Hematopoietic multipotent progenitor cell treated with erythropoietin and hydrocortisone succinate and interleukin-3 and kit ligand, for 8 days (in vitro differentiated cells): Measurements from ENCODE around the gene CFAP99.
"Not testable (repeated sequence)": the region's sequence is repeated elsewhere in the genome, so short reads cannot be mapped to it uniquely, and the experiment has no call there.

Experiments
- DNase-seq: peaks from one replicate; pipeline ENCODE4 v3.0.0-alpha.2; 2015

CFAP99 gene

DNA sequence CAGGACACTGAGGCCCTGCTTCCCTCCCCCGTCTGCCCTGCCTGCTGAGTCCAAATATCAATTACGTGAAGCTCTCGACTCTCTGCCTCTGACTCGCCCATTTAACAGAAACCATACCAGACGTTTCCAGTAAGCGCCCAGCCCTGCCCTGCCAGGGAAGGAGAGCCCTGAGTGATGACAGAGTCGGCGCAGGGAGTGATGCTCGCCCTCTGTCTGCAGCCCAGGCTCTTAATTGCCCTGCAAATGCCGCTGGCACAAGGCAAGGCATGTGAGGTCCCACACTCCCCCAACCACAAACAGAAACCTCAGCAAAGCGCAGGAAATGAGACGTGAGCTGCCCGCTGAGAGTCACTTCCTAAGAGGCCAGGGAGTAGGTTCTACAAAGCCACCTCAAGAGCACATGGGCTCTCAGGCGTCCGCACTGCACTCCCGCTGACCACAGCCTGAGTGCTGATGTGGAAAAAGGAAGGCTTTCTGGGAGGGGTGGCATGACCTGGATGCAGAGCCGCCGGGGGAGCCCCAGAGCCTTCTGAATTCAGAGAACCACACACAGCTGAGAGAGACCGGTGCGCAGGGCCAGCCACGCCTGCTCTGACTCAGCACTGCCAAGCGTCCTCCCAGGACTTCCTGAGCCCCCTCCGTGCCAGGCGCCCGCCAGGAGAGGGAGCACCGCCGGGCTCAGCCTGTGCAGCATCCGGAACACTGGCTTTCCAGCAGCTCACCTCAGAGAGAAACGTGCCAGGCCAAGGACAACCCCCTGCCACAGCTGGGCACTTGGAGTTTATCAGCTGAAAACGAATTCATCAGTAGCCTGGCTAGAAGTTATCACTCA lies 5.7 kb upstream of the CFAP99 start:
- peak; percentile 85 for DNase-seq

- no peak for DNase-seq
Observed at GRCh38 chr4:2413821-2414610, 4.7 kb upstream of the CFAP99 start.

DNA sequence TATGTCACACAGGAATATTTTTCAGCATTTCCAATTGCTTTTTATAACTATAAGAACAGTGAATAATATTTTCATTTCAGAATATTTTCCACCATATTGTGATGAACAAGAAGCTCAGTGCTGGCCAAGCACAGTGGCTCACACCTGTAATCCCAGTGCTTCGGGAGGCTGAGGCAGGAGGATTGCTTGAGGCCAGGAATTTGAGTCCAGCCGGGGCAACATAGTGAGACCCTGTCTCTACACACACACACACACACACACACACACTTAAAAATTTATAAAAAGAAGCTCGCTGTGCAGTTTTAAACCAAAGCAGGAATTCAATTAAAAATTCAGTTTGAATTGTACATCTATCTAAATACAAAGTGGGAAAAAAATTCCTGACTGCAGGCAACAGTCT lies 3.5 kb upstream of the CFAP99 start:
- no peak for DNase-seq

DNA sequence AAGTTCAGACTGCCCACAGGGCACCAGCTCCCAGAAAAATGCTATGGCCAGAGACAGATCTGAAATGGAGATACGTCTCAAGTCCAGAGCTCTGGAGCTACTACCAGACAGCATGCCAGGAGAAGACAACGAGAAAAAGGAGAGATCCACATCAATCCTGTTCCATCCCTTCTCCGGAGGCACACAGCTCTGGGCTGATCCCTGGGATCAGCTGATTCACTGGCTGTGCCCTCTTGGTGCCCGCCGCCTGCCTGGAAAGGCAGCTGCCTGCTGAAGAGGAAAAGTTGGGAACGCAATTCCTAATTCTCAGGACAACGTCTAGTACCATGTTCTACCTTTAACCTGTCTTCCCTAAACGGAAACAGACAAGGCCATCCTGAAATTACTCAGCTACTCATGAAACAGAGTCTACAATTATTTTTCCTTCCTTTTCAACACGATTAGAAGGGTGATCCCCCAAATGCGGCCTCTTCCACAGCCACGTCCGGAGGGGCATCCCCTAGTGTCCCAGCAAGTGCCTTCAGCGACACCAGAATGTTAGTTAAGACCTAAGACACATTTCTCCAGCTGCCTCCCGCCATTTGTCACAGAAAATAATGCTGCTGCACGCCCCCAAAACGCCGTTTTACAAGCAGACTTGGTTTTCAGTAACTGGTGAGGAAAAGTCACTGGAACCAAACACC lies 2.7 kb upstream of the CFAP99 start:
- DNase-seq, result no peak

DNA sequence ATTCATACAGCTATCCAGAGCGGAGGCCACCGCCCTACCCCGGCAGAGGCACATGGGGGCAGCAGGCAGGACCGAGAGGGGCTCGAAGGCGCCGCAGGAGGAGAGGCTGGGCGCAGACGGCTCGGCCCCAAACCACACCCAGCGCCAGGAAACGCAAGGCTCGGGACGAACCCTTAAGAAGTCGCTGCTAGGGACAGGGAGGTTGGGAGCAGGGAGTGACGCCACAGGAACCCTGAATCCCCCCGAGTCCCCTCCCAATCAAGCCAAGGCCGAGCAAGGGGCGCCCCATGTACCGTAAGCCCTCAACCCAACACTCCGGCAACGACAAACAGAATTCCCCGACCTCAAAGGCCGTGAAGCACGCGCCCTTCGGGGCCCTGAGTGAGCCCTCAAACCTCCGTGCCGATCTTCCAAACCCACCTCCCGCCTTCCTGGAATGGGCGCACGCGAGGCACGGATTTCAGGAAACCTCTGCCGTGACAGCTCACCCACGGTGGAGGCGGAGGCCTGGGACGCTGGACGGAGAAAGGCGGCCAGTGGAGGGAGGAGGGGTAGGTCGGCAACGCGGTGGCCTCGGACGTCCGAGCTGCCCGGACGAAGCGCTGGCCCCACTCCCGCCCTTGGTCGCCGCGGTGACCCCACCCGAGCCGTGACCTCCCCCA lies 2.1 kb upstream of the CFAP99 start:
- DNase-seq, result peak; percentile 12

- no peak for DNase-seq
Observed at GRCh38 chr4:2417226-2417764, 1.5 kb upstream of the CFAP99 start.

GRCh38 chr4:2417765-2418649 lies 748 bp upstream of the CFAP99 start, which contains the start of gene ZFYVE28:
Gene ZFYVE28 (minus strand): TSS chr4:2418645. CDS start chr4:2418323, 322 bp downstream.
- DNase-seq, result no peak

- no peak for DNase-seq
Observed at GRCh38 chr4:2419814-2420213, 1.1 kb downstream of the CFAP99 start.

GRCh38 chr4:2421928-2422327 lies 3.2 kb downstream of the CFAP99 start:
- no peak for DNase-seq

- no peak for DNase-seq
Observed at GRCh38 chr4:2423066-2423465, 4.3 kb downstream of the CFAP99 start.

- no peak for DNase-seq
Observed at GRCh38 chr4:2423695-2424094, 4.9 kb downstream of the CFAP99 start.

GRCh38 chr4:2424581-2424980 lies 5.8 kb downstream of the CFAP99 start:
- DNase-seq, result no peak

DNA sequence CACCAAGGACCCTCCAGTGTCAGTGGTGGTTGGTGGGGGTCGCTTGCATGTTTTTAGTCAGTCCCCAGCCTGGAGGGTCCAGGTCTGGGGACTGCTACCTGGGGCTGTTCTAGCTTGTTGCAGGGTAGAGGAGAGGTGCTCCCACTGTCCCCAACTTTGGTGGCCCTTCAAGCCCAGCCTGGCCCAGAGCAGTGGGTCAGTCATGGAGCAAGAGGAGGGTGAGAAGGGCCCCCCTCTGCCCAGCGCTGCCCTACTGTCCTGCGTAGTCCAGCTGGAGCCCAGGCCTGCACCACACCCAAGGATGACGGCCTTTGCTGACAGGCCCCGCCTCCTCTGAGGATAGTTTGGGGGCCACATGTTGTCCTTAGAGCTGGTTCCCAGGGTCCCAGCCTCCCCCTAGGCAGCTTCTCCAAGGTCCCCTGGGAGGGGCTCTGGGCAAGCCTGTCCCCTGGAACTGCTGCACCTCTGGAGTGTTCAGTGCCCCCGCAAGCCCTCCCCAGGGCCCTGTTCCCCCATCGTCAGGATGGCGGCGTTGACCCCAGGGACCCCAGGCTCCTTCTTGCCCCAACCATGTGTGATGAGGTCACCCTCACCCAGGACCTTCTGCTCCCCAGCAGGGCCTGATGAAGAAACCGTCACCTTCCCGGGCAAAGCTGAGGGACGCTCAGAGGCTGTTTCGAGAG lies 6.8 kb downstream of the CFAP99 start:
- no peak for DNase-seq

GRCh38 chr4:2426069-2426397 lies 7.3 kb downstream of the CFAP99 start:
- no peak for DNase-seq

DNA sequence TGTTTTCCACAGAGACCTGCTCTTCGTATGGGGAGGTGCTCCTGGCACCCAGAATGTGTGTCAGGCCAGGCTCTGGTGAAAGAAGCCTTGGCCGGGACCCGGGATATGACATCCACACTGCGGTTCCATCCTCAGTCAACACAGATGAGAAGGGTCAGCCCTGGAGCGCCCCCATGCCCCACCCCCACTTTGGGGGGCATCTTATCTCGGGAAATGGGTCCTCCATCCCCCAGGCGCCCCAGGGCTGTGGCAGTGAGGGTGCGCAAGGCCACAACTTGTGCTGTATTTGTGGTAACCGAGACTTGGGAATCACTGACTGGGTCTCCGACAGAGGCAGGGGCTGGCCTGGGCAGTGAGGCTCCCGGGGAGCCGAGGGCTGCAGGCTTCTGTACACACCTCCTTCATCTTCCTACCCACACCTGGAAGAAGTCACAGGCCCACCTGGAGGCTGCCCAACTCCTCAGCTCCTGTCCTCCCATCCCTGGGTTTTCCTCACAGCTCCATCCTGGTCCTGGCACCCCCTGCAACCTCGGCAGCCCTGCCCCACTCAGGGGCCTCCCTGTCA lies 8.0 kb downstream of the CFAP99 start:
- no peak for DNase-seq

DNA sequence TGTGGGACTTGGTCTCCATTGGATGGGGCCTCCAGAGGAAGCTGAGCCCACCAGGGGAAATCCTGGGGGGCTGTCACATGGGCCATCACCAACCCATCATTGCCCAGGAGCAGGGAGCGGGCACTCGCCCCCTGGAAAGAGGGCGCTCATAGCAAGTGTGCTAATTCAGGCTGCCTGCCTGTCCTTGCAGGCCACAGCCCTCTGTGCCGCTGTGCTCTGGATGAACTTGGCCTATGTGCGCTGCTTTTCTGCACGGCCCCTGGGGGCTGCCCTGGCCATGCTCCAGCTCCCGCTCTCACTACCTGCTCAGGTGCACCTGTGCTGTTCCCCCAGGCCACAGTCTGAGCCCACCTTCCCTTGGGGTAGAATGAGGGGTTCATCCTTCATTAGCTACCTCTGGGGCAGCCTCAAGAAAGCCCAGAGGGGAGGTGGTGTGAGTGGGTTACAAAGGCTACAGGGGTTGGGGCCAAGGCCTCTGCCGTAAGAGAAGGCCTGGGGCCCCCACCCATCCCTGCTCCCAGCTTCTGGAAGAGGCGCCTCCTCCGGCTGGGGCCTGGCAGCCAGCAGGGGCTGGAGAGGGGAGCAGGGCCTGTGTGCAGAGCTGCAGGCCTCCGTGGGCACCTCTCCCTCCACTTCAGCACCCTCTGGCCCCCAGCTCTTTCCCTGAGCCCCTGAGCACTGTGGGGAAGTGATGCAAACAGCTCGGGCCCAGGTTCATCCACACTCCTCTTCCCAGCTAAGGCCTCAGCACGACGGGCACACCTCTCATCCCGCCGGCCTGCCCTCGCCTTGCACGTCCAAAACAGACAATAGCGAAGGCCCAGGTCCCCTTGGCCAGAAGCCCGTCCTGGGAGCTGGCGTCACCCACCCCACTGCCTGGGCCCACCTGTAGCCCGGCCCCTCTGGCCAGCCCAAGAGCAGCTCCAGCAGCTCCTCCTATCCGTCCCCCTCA lies 8.9 kb downstream of the CFAP99 start:
- DNase-seq, result no peak

DNA sequence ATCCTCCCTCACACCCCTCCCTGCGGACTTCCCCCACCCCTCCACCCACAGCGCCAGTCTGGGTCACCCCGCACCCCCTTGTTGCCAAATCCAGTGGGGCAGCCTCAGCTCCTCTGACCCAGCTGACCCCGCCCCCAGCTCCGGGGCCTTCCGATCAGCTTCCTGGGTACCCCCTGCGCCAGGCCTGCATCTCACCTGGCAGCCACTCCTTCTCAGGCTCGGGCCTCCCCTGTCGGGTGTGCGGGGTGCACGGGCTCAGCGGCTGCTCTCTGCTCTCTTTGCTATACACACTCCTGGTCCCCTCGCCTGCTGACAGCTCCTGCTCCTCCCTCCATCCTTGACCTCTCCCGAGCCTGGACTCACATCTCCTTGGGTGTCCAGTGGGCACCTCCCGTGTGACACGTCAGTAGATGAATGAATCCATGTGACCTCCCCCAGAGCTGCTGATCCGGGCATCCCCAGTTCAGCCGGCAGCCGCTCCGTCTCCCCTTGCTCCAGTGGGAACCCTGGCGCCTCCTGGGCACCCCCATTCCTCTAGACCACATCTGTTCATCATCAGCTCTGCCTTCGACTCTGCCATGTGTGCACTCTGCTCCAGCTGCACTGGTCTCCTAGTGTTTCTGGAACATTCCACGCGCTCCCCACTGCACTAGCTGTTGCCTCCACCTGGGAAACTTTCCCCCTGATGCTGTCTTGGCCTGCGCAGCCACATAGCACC lies 9.9 kb downstream of the CFAP99 start:
- no peak for DNase-seq

- DNase-seq, result not testable (repeated sequence)
Observed at GRCh38 chr4:2429945-2430757, 11.4 kb downstream of the CFAP99 start.
